HEK293 (cell line): Measurements from ENCODE around the gene MMUT.

ENCODE experiments used
- CTCF ChIA-PET: fragments of 350-600 bp; formaldehyde crosslinking; extraction: SDS; loops from one replicate; lab custom pipeline; 2021; ENCODE audit warnings: antibody characterized with exemption; lab: Yijun Ruan, JAX
- POLR2A ChIA-PET: fragments of 300-600 bp; formaldehyde crosslinking; extraction: SDS; loops from one replicate; lab custom pipeline; 2020; ENCODE audit warnings: antibody characterized with exemption, inconsistent platforms; lab: Yijun Ruan, JAX
- H3K27ac ChIP-seq: fragments of 200-500 bp; sonication (Bioruptor generic); 2 replicates; pipeline ENCODE4 v1.5.1; 2014; ENCODE audit warnings: low read depth, low read length, control low read depth, inconsistent platforms; ENCODE audit errors: extremely low read depth
- H3K36me3 ChIP-seq, 2 experiments: fragments of 200-500 bp in 1 of 2; sonication (Bioruptor generic) in 1 of 2; 1 replicate in 1 of 2; 2 replicates in 1 of 2; pipeline ENCODE4 v1.5.1; 2014 to 2017; ENCODE audit warnings: inconsistent platforms in 2 of 2, low read length in 2 of 2; ENCODE audit not compliant: control insufficient read depth in 2 of 2, insufficient read depth in 1 of 2
- H3K4me1 ChIP-seq: fragments of 200-500 bp; sonication (Bioruptor generic); 2 replicates; pipeline ENCODE4 v1.5.1; 2014; ENCODE audit warnings: mild to moderate bottlenecking, low read length, inconsistent platforms; ENCODE audit not compliant: control insufficient read depth, insufficient read depth
- H3K4me3 ChIP-seq: 2 replicates; pipeline ENCODE4 v1.5.1; 2011; ENCODE audit warnings: low read depth, mild to moderate bottlenecking, control low read depth, low read length, moderate library complexity
- H3K9me3 ChIP-seq: fragments of 200-500 bp; sonication (Bioruptor generic); 2 replicates; pipeline ENCODE4 v1.5.1; 2014; ENCODE audit warnings: low read depth, low read length, inconsistent platforms; ENCODE audit not compliant: control insufficient read depth, insufficient read depth
- AEBP2 ChIP-seq: fragments of 450-650 bp; formaldehyde crosslinking; IDR thresholded peaks from 2 replicates; pipeline ENCODE4 v1.5.1; 2016; ENCODE audit warnings: missing biosample characterization, missing genetic modification characterization, borderline replicate concordance
- GLI4 ChIP-seq: fragments of 450-650 bp; formaldehyde crosslinking; IDR thresholded peaks from 2 replicates; pipeline ENCODE4 v1.5.1; 2016; ENCODE audit warnings: missing biosample characterization, missing genetic modification characterization
- MZF1 ChIP-seq: fragments of 450-650 bp; formaldehyde crosslinking; IDR thresholded peaks from 2 replicates; pipeline ENCODE4 v1.5.1; 2017; ENCODE audit warnings: missing biosample characterization, missing genetic modification characterization, borderline replicate concordance
- SP2 ChIP-seq: fragments of 450-650 bp; formaldehyde crosslinking; IDR thresholded peaks from 2 replicates; pipeline ENCODE4 v1.5.1; 2016; ENCODE audit warnings: missing biosample characterization, missing genetic modification characterization
- SP3 ChIP-seq: fragments of 450-650 bp; formaldehyde crosslinking; IDR thresholded peaks from 2 replicates; pipeline ENCODE4 v1.5.1; 2016; ENCODE audit warnings: missing biosample characterization, missing genetic modification characterization
- ZBTB21 ChIP-seq: fragments of 450-650 bp; formaldehyde crosslinking; IDR thresholded peaks from 2 replicates; pipeline ENCODE4 v1.5.1; 2017; ENCODE audit warnings: missing biosample characterization, missing genetic modification characterization
- ZNF366 ChIP-seq: fragments of 450-650 bp; formaldehyde crosslinking; conservative IDR thresholded peaks from 2 replicates; pipeline ENCODE4 v1.5.1; 2016; ENCODE audit warnings: missing biosample characterization, missing genetic modification characterization
- ZNF514 ChIP-seq: fragments of 450-650 bp; formaldehyde crosslinking; IDR thresholded peaks from 2 replicates; pipeline ENCODE4 v1.5.1; 2016; ENCODE audit warnings: missing biosample characterization, missing genetic modification characterization
- ZNF624 ChIP-seq: fragments of 450-650 bp; formaldehyde crosslinking; IDR thresholded peaks from 2 replicates; pipeline ENCODE4 v1.5.1; 2017; ENCODE audit warnings: missing biosample characterization, missing genetic modification characterization
- ZNF629 ChIP-seq: fragments of 450-650 bp; formaldehyde crosslinking; IDR thresholded peaks from 2 replicates; pipeline ENCODE4 v1.5.1; 2017; ENCODE audit warnings: missing biosample characterization, missing genetic modification characterization
- TF ChIP-seq, protein P1 (sequence below): fragments of 450-650 bp; formaldehyde crosslinking; IDR thresholded peaks from 2 replicates; pipeline ENCODE4 v1.5.1; 2016; ENCODE audit warnings: missing biosample characterization, missing genetic modification characterization
- TF ChIP-seq, protein P2 (sequence below): fragments of 450-650 bp; formaldehyde crosslinking; IDR thresholded peaks from 2 replicates; pipeline ENCODE4 v1.5.1; 2016; ENCODE audit warnings: missing biosample characterization, missing genetic modification characterization, borderline replicate concordance

Gene MMUT

DNA sequence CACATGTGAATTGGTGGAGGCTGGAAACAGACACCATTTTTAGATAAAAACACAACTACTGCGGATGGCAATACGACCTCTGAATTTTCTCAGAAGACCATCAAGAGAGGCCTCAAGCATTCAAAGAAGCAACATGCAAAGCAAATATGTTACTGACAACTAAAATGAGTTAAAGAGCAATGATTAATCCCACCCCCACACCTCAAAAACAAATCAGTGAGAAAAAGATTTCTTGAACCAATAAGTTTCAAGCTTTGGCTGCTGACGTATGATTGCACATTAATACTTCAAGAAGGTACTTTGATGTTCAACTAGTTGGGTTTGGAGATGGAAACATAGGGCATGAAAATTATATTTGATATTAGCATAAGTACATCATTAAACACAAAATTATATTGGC is 982 bp downstream of the MMUT start:
- Histone ChIP-seq H3K9me3 (no peaks in the 10 kb centered on the region), H3K27ac (no peak overlapping the region), H3K36me3 (peaks cover 5 to 20% of the 10 kb centered on the region in 2 experiments; a peak in 2 of 3 replicates)
- POLR2A ChIA-PET, result no interaction called here
- peak; percentile 9; the same call in 1 of the 2 replicates for TF ChIP-seq SP2 (tag by site-specific recombination)
- TF ChIP-seq SP3 (tag by site-specific recombination), result no peak
- no peak for TF ChIP-seq ZNF629
- no peak for TF ChIP-seq ZNF366
- no peak for TF ChIP-seq ZNF624 (tag by site-specific recombination)
- no peak for TF ChIP-seq ZNF514 (tag by site-specific recombination)
- no peak for TF ChIP-seq ZBTB21 (tag by site-specific recombination)
- TF ChIP-seq, all 188 proteins: peak for 1
- H3K4me1 ChIP-seq, result no peaks in the 10 kb centered on the region
- H3K4me3 ChIP-seq, result peak overlapping the region; percentile 86
- CTCF ChIA-PET, result interaction anchor here (0.5 to 1.0 kb wide), 4 partner anchors 16 to 367 kb away, joined by 3 read pairs; no protein-coding TSS in a partner anchor

- CTCF ChIA-PET, result no interaction called here
- no peaks in the 10 kb centered on the region for H3K4me1 ChIP-seq
- no peak overlapping the region for H3K27ac ChIP-seq
- no peak for TF ChIP-seq MZF1 (tag by site-specific recombination)
- TF ChIP-seq, protein P1, sequence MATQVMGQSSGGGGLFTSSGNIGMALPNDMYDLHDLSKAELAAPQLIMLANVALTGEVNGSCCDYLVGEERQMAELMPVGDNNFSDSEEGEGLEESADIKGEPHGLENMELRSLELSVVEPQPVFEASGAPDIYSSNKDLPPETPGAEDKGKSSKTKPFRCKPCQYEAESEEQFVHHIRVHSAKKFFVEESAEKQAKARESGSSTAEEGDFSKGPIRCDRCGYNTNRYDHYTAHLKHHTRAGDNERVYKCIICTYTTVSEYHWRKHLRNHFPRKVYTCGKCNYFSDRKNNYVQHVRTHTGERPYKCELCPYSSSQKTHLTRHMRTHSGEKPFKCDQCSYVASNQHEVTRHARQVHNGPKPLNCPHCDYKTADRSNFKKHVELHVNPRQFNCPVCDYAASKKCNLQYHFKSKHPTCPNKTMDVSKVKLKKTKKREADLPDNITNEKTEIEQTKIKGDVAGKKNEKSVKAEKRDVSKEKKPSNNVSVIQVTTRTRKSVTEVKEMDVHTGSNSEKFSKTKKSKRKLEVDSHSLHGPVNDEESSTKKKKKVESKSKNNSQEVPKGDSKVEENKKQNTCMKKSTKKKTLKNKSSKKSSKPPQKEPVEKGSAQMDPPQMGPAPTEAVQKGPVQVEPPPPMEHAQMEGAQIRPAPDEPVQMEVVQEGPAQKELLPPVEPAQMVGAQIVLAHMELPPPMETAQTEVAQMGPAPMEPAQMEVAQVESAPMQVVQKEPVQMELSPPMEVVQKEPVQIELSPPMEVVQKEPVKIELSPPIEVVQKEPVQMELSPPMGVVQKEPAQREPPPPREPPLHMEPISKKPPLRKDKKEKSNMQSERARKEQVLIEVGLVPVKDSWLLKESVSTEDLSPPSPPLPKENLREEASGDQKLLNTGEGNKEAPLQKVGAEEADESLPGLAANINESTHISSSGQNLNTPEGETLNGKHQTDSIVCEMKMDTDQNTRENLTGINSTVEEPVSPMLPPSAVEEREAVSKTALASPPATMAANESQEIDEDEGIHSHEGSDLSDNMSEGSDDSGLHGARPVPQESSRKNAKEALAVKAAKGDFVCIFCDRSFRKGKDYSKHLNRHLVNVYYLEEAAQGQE, result no peak
- no peak for TF ChIP-seq GLI4 (tag by site-specific recombination)
- TF ChIP-seq, protein P2, sequence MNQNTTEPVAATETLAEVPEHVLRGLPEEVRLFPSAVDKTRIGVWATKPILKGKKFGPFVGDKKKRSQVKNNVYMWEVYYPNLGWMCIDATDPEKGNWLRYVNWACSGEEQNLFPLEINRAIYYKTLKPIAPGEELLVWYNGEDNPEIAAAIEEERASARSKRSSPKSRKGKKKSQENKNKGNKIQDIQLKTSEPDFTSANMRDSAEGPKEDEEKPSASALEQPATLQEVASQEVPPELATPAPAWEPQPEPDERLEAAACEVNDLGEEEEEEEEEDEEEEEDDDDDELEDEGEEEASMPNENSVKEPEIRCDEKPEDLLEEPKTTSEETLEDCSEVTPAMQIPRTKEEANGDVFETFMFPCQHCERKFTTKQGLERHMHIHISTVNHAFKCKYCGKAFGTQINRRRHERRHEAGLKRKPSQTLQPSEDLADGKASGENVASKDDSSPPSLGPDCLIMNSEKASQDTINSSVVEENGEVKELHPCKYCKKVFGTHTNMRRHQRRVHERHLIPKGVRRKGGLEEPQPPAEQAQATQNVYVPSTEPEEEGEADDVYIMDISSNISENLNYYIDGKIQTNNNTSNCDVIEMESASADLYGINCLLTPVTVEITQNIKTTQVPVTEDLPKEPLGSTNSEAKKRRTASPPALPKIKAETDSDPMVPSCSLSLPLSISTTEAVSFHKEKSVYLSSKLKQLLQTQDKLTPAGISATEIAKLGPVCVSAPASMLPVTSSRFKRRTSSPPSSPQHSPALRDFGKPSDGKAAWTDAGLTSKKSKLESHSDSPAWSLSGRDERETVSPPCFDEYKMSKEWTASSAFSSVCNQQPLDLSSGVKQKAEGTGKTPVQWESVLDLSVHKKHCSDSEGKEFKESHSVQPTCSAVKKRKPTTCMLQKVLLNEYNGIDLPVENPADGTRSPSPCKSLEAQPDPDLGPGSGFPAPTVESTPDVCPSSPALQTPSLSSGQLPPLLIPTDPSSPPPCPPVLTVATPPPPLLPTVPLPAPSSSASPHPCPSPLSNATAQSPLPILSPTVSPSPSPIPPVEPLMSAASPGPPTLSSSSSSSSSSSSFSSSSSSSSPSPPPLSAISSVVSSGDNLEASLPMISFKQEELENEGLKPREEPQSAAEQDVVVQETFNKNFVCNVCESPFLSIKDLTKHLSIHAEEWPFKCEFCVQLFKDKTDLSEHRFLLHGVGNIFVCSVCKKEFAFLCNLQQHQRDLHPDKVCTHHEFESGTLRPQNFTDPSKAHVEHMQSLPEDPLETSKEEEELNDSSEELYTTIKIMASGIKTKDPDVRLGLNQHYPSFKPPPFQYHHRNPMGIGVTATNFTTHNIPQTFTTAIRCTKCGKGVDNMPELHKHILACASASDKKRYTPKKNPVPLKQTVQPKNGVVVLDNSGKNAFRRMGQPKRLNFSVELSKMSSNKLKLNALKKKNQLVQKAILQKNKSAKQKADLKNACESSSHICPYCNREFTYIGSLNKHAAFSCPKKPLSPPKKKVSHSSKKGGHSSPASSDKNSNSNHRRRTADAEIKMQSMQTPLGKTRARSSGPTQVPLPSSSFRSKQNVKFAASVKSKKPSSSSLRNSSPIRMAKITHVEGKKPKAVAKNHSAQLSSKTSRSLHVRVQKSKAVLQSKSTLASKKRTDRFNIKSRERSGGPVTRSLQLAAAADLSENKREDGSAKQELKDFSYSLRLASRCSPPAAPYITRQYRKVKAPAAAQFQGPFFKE, result no peak
- TF ChIP-seq AEBP2, result no peak
- TF ChIP-seq, all 188 proteins: peak for 0
- POLR2A ChIA-PET, result no interaction called here
- H3K9me3 ChIP-seq, result no peaks in the 10 kb centered on the region
- H3K4me3 ChIP-seq, result no peak overlapping the region
- peaks cover 13 to 37% of the 10 kb centered on the region in 2 experiments for H3K36me3 ChIP-seq
These were observed 5.3 kb downstream of the MMUT start for GRCh38 chr6:49457771-49458170.
